Activated T-helper 1 cell treated with anti-CD3 and anti-CD28 coated beads, Interleukin-12 subunit alpha, Interleukin-12 subunit beta, Interleukin-2, Interleukin-4 antibody, amounts not matched to agents 30 ng/mL and 10 ng/mL and 1 ng/mL, durations not matched to agents 14 hours and 24 hours and 36 hours (primary cell): Measurements from ENCODE around the gene ENDOG. TPM values are rescaled to one million over a fixed set of nuclear protein-coding genes. Genes with fewer than 3 reads are reported as not detected.
"Not testable (repeated sequence)": the region's sequence is repeated elsewhere in the genome, so short reads cannot be mapped to it uniquely, and the experiment has no call there.

Experiments
- DNase-seq: peaks from one replicate; pipeline ENCODE4 v3.0.0; 2021; ENCODE audit warnings: low spot score
- H3K27ac Mint-ChIP-seq: one replicate; pipeline ENCODE4 v1.8.0; 2021; ENCODE audit warnings: mild to moderate bottlenecking, mixed read lengths
- H3K27me3 Mint-ChIP-seq: one replicate; pipeline ENCODE4 v1.8.0; 2022; ENCODE audit warnings: mild to moderate bottlenecking, moderate library complexity, mixed read lengths; ENCODE audit not compliant: insufficient read depth
- H3K36me3 Mint-ChIP-seq: one replicate; pipeline ENCODE4 v1.8.0; 2021; ENCODE audit warnings: low read depth, mixed read lengths
- H3K4me1 Mint-ChIP-seq: one replicate; pipeline ENCODE4 v1.8.0; 2021; ENCODE audit warnings: low read depth, mixed read lengths
- H3K4me3 Mint-ChIP-seq: one replicate; pipeline ENCODE4 v1.8.0; 2021; ENCODE audit warnings: mild to moderate bottlenecking, moderate library complexity, mixed read lengths
- H3K9me3 Mint-ChIP-seq: one replicate; pipeline ENCODE4 v1.8.0; 2021; ENCODE audit warnings: mixed read lengths
- intact Hi-C: fragments of 100-400 bp; cut with micrococcal nuclease; formaldehyde crosslinking; loops from one replicate; pipeline ENCODE4 v1.15.1; 2024
- total RNA-seq: library from RNA; stranded (reverse); gene quantifications from 2 replicates; pipeline ENCODE4 v1.2.3, GENCODE V29; 2022

ENDOG gene
- total RNA-seq, 1 donor from 2014 or later = 26.2 TPM

- no peak overlapping the region for H3K4me3 Mint-ChIP-seq
- no peaks in the 10 kb centered on the region for H3K27me3 Mint-ChIP-seq
- peaks cover 7% of the 10 kb centered on the region for H3K36me3 Mint-ChIP-seq
- intact Hi-C loops = no loop called here
- H3K4me1 Mint-ChIP-seq = peaks cover 4% of the 10 kb centered on the region
- no peak overlapping the region for H3K27ac Mint-ChIP-seq
- H3K9me3 Mint-ChIP-seq = no peaks in the 10 kb centered on the region
- DNase-seq = no peak
Observed at GRCh38 chr9:128870128-128870940, 52.0 kb downstream of the ENDOG start.

- H3K4me1 Mint-ChIP-seq, H3K9me3 Mint-ChIP-seq, H3K27ac Mint-ChIP-seq, H3K4me3 Mint-ChIP-seq, intact Hi-C loops, DNase-seq, H3K27me3 Mint-ChIP-seq, H3K36me3 Mint-ChIP-seq: not testable (repeated sequence)
Observed at GRCh38 chr9:128870941-128871265, 52.6 kb downstream of the ENDOG start.

Other genes starting within 250 kb of the ENDOG start
- 41.5 and 43.9 TPM in 2 replicates for gene DYNC2I2, start 161.7 kb upstream of the ENDOG start, total RNA-seq
- 775 and 795 TPM in 2 replicates for gene SET, start 129.3 kb upstream of the ENDOG start, total RNA-seq
- 17.7 and 19.3 TPM in 2 replicates for gene PKN3, start 116.0 kb upstream of the ENDOG start, total RNA-seq
- 51.7 and 54.4 TPM in 2 replicates for gene ZDHHC12, start 94.4 kb upstream of the ENDOG start, total RNA-seq
- gene ZER1, start 46.6 kb upstream of the ENDOG start, total RNA-seq = 21.1 and 21.5 TPM in 2 replicates
- gene TBC1D13, start 31.2 kb upstream of the ENDOG start, total RNA-seq = 21.2 and 22.3 TPM in 2 replicates
- gene SPOUT1, start 11.3 kb downstream of the ENDOG start, total RNA-seq = 151 and 158 TPM in 2 replicates
- 10.6 and 12.2 TPM in 2 replicates for gene KYAT1, start 63.5 kb downstream of the ENDOG start, total RNA-seq
- gene LRRC8A, start 63.6 kb downstream of the ENDOG start, total RNA-seq = 30.1 and 32.9 TPM in 2 replicates
- gene PHYHD1, start 102.5 kb downstream of the ENDOG start, total RNA-seq = 0.34 and 1.0 TPM in 2 replicates
- gene DOLK, start 129.1 kb downstream of the ENDOG start, total RNA-seq = 17.7 and 18.1 TPM in 2 replicates
- 154 and 158 TPM in 2 replicates for gene NUP188, start 129.2 kb downstream of the ENDOG start, total RNA-seq
- 71.1 and 74.8 TPM in 2 replicates for gene SH3GLB2, start 209.8 kb downstream of the ENDOG start, total RNA-seq
- gene MIGA2, start 218.1 kb downstream of the ENDOG start, total RNA-seq = 43.4 and 43.8 TPM in 2 replicates